GM12878 (cell line): Measurements from ENCODE around the gene UBC. TPM values are rescaled to one million over a fixed set of nuclear protein-coding genes. Genes with fewer than 3 reads are reported as not detected.

Experiments used
- ATAC-seq: fragments of 200-7000 bp; cut with Tn5 transposase; 3 replicates; pipeline ENCODE4 v1.9.1; 2020; ENCODE audit warnings: mild to moderate bottlenecking, moderate library complexity
- BruUV-seq: library from RNA; stranded (reverse); fragments of 400-500 nt; replicated peaks from 2 replicates; lab custom pipeline; 2021; lab: Mats Ljungman, UMichigan
- CTCF ChIA-PET: fragments of 300-600 bp; sonication (Branson Sonifier 250); formaldehyde crosslinking; extraction: SDS; loops from one replicate; lab custom pipeline; 2021; ENCODE audit warnings: inconsistent platforms; lab: Yijun Ruan, JAX
- POLR2A ChIA-PET: fragments of 350-600 bp; formaldehyde crosslinking; extraction: SDS; loops from one replicate; lab custom pipeline; 2021; ENCODE audit warnings: inconsistent platforms; lab: Charles Lee
- RAD21 ChIA-PET: fragments of 300-600 bp; sonication (Branson Sonifier 250); formaldehyde crosslinking; loops from one replicate; lab custom pipeline; 2023; ENCODE audit warnings: antibody characterized with exemption; ENCODE audit not compliant: unreplicated experiment; lab: Charles Lee
- SMC1A ChIA-PET: fragments of 300-600 bp; sonication (Branson Sonifier 250); formaldehyde crosslinking; loops from one replicate; lab custom pipeline; 2023; ENCODE audit not compliant: unreplicated experiment, uncharacterized antibody; lab: Charles Lee
- DNase-seq: peaks from one replicate; pipeline ENCODE4 v3.0.0-alpha.2; 2011; ENCODE audit warnings: low read depth, low spot score
- FAIRE-seq: peaks from 3 replicates; lab custom pipeline; 2011; peaks lifted over from hg19 to GRCh38; lab: Jason Lieb, UNC
- H2AFZ ChIP-seq: 2 replicates; pipeline ENCODE4 v1.6.0; 2011; ENCODE audit warnings: low read depth, low read length, control low read depth; ENCODE audit not compliant: control insufficient read depth
- H3K27ac ChIP-seq: 2 replicates; pipeline ENCODE4 v1.5.1; 2011; ENCODE audit warnings: control low read depth; ENCODE audit not compliant: control insufficient read depth, insufficient read depth
- H3K27me3 ChIP-seq, 2 experiments: replicated peaks in 1 of 2; 2 replicates each; pipeline versions ENCODE4 v1.6.0 to v1.6.1; 2011; ENCODE audit warnings: low read length in 1 of 2; ENCODE audit not compliant: control insufficient read depth in 2 of 2, insufficient read depth in 2 of 2
- H3K36me3 ChIP-seq, 2 experiments: 2 replicates each; pipeline ENCODE4 v1.5.1; 2011; ENCODE audit warnings: low read length in 1 of 2; ENCODE audit not compliant: control insufficient read depth in 2 of 2, insufficient read depth in 2 of 2
- H3K4me1 ChIP-seq: 2 replicates; pipeline ENCODE4 v1.6.1; 2011; ENCODE audit warnings: mild to moderate bottlenecking, low read length, moderate library complexity, mixed read lengths; ENCODE audit not compliant: control insufficient read depth, insufficient read depth
- H3K4me2 ChIP-seq: 2 replicates; pipeline ENCODE4 v1.6.0; 2011; ENCODE audit warnings: control low read depth; ENCODE audit not compliant: control insufficient read depth, insufficient read depth
- H3K4me3 ChIP-seq: fragments of 200-600 bp; sonication (generic); 2 replicates; pipeline ENCODE4 v1.5.1; 2016
- H3K79me2 ChIP-seq: 2 replicates; pipeline ENCODE4 v1.6.0; 2011; ENCODE audit warnings: low read length; ENCODE audit not compliant: control insufficient read depth, insufficient read depth
- H3K9ac ChIP-seq: 2 replicates; pipeline ENCODE4 v1.8.0; 2011; ENCODE audit warnings: low read length, control low read depth, mixed read lengths; ENCODE audit not compliant: control insufficient read depth, insufficient read depth
- H3K9me3 ChIP-seq: replicated peaks from 3 replicates; pipeline ENCODE4 v1.5.1; 2011; ENCODE audit warnings: mild to moderate bottlenecking, low read length; ENCODE audit not compliant: control insufficient read depth, insufficient read depth
- H4K20me1 ChIP-seq: 2 replicates; pipeline ENCODE4 v1.6.0; 2011; ENCODE audit not compliant: control insufficient read depth, insufficient read depth
- BACH1 ChIP-seq: fragments of 450-650 bp; IDR thresholded peaks from 2 replicates; pipeline ENCODE4 v1.6.1; 2017; ENCODE audit warnings: mild to moderate bottlenecking, borderline replicate concordance
- BCLAF1 ChIP-seq: fragments of 450-650 bp; IDR thresholded peaks from 2 replicates; pipeline ENCODE4 v1.6.1; 2017; ENCODE audit warnings: antibody characterized with exemption, mild to moderate bottlenecking, moderate library complexity
- CBX5 ChIP-seq: sonication (generic); IDR thresholded peaks from 2 replicates; pipeline ENCODE4 v1.6.1; 2016; ENCODE audit warnings: low read depth, moderate library complexity, mild to moderate bottlenecking, inconsistent platforms
- CREM ChIP-seq: IDR thresholded peaks from 2 replicates; pipeline ENCODE4 v1.6.1; 2014; ENCODE audit warnings: antibody characterized with exemption, low read depth
- MXI1 ChIP-seq: fragments of 150-350 bp; IDR thresholded peaks from 2 replicates; pipeline ENCODE4 v1.6.1; 2011; ENCODE audit warnings: low read depth, mild to moderate bottlenecking, inconsistent platforms, low read length, improper control_type of control experiment
- MYC ChIP-seq: IDR thresholded peaks from 2 replicates; pipeline ENCODE4 v1.6.1; 2011; ENCODE audit warnings: mild to moderate bottlenecking, low read length, moderate library complexity, inconsistent platforms; ENCODE audit not compliant: insufficient read depth, insufficient replicate concordance, insufficient read length, severe bottlenecking
- NR2C1 ChIP-seq: fragments of 450-650 bp; IDR thresholded peaks from 2 replicates; pipeline ENCODE4 v1.6.1; 2017; ENCODE audit warnings: antibody characterized with exemption, mild to moderate bottlenecking, moderate library complexity
- POLR2A ChIP-seq: IDR thresholded peaks from 2 replicates; pipeline ENCODE4 v1.6.1; 2011; ENCODE audit warnings: low read depth, mild to moderate bottlenecking, low read length
- PRDM15 ChIP-seq: fragments of 450-650 bp; formaldehyde crosslinking; IDR thresholded peaks from 2 replicates; pipeline ENCODE4 v1.4.0; 2020; ENCODE audit warnings: mild to moderate bottlenecking, moderate library complexity
- SP1 ChIP-seq: IDR thresholded peaks from one replicate; pipeline ENCODE4 v1.6.1; 2011; ENCODE audit warnings: low read depth, low read length
- ZNF622 ChIP-seq: fragments of 450-650 bp; IDR thresholded peaks from 2 replicates; pipeline ENCODE4 v1.6.1; 2017; ENCODE audit warnings: mild to moderate bottlenecking, inconsistent platforms
- WGBS: methylation state at CpG from one replicate; pipeline ENCODE4 v1.1.6; 2016; ENCODE audit warnings: low lambda C conversion rate; ENCODE audit not compliant: insufficient replicate concordance, insufficient coverage; ENCODE audit errors: missing lambda C conversion rate; 5-methylcytosine and 5-hydroxymethylcytosine counted together
- in situ Hi-C: fragments of 300-500 bp; cut with MboI; formaldehyde crosslinking; loops from 9 replicates; pipeline ENCODE4 v1.14.3; 2018; ENCODE audit warnings: mixed read lengths
- intact Hi-C: fragments of 100-400 bp; cut with micrococcal nuclease; formaldehyde crosslinking; loops from one replicate; pipeline ENCODE4 v1.14.2; 2022; ENCODE audit not compliant: unreplicated experiment
- polyA plus RNA-seq, 11 experiments: library from polyadenylated mRNA; depleted of rRNA in 4 of 11; unstranded in 6 of 11; stranded (reverse) in 5 of 11; fragments of >200 nt; fragmentation: Nextera tagmentation in 4 of 11; fragmentation: Illumina TruSeq in 1 of 11; extraction: Ambion mirVana in 4 of 11; extraction: Trizol in 1 of 11; gene quantifications; 1 replicate in 1 of 11; 2 replicates in 10 of 11; pipeline versions ENCODE4 v1.2.1 to v1.2.3, GENCODE V29; 2011 to 2016; ENCODE audit warnings: inconsistent platforms in 2 of 11, missing spikeins in 2 of 11, low read depth in 1 of 11
- total RNA-seq, 4 experiments: library from RNA; depleted of rRNA in 3 of 4; stranded (reverse); fragments of >200 nt in 3 of 4; fragmentation: Illumina TruSeq in 1 of 4; extraction: Trizol in 1 of 4; gene quantifications; 2 replicates each; pipeline versions ENCODE4 v1.2.1 to v1.2.3, GENCODE V29; 2013 to 2021

UBC gene
- total and polyA plus RNA-seq, 10 of the 15 experiments (the other 5 are each of a cell fraction or from before 2014, with no cell fraction given), result 653 to 1,666 (median 874) TPM

GRCh38 chr12:124917135-124917840 lies 2.8 kb upstream of the UBC start (continued):
- TF ChIP-seq BCLAF1 (no peak), CBX5 (no peak), NR2C1 (peak; percentile 54)

- no peak for ATAC-seq
- WGBS, result 3% methylated on average over 5 of the region's 5 CpGs
- Histone ChIP-seq H4K20me1 (peaks cover 6% of the 10 kb centered on the region; the same call in 1 of the 2 replicates), H2AFZ (no peak overlapping the region), H3K36me3 (peaks cover 5% of the 10 kb centered on the region in 2 experiments), H3K4me2 (peak overlapping the region; percentile 89), H3K4me3 (peak overlapping the region; percentile 97), H3K27me3 (no peaks in the 10 kb centered on the region), H3K27ac (peak overlapping the region; percentile 100), H3K9me3 (no peaks in the 10 kb centered on the region; the same call in 2 of the 3 replicates), H3K4me1 (peaks cover 31% of the 10 kb centered on the region), H3K9ac (peak overlapping the region; percentile 99), H3K79me2 (peaks cover 45% of the 10 kb centered on the region)
- RAD21 ChIA-PET, result interaction anchor here (1.1 to 12.1 kb wide), 7 partner anchors 11 to 459 kb away, joined by 4 to 246 read pairs (median 35); no protein-coding TSS in a partner anchor
- FAIRE-seq, result no peak
- no peak for DNase-seq
- in situ Hi-C loops (loop anchor here (25.0 kb wide), 1 partner anchor 1479 kb away; the partner anchor contains the start of gene RILPL2), intact Hi-C loops (loop anchor here (1.0 to 10.0 kb wide), 4 partner anchors 23 to 792 kb away; partner anchors contain the start of genes BRI3BP and NCOR2)
- CTCF ChIA-PET, result interaction anchor here (1.5 to 21.3 kb wide), 4 partner anchors 11 to 23 kb away, joined by 6 to 523 read pairs (median 84); no protein-coding TSS in a partner anchor
- no TSS peak for BruUV-seq
- SMC1A ChIA-PET, result interaction anchor here (0.9 to 12.3 kb wide), 9 partner anchors 9 to 142 kb away, joined by 3 to 294 read pairs (median 16); partner anchors contain the start of gene BRI3BP
- POLR2A ChIA-PET, result interaction anchor here (0.7 to 16.4 kb wide), 9 partner anchors 11 to 142 kb away, joined by 3 to 346 read pairs (median 32); partner anchors contain the start of gene BRI3BP
- TF ChIP-seq CREM, result peak; percentile 35; the same call in 1 of the 2 replicates
- TF ChIP-seq POLR2A, result 0 out of 2 replicates have a peak, but pooled peaks have one; percentile 20
- TF ChIP-seq PRDM15 (CRISPR knock-in tag), result no peak
- peak; percentile 84; the same call in 1 of the 2 replicates for TF ChIP-seq BACH1
- peak; percentile 62 for TF ChIP-seq MXI1
- no peak for TF ChIP-seq MYC
- no peak for TF ChIP-seq ZNF622
- no peak for TF ChIP-seq SP1
These were observed 2.1 kb upstream of the UBC start for GRCh38 chr12:124916374-124917134.
